PC-3 (cell line): ENCODE results near the gene CMC1.

Experiments
- CTCF ChIP-seq: fragments of 300-600 bp; sonication (generic); conservative IDR thresholded peaks from 2 replicates; pipeline ENCODE4 v1.5.1; 2017; ENCODE audit warnings: antibody characterized with exemption, low read depth, mild to moderate bottlenecking, low read length
- EZH2 ChIP-seq: fragments of 300-600 bp; sonication (generic); IDR thresholded peaks from one replicate; pipeline ENCODE4 v1.6.1; 2017; ENCODE audit warnings: antibody characterized with exemption, mild to moderate bottlenecking, low read length; ENCODE audit not compliant: unreplicated experiment
- EZH2phosphoT487 ChIP-seq: fragments of 300-600 bp; sonication (generic); IDR thresholded peaks from 2 replicates; pipeline ENCODE4 v1.6.1; 2018; ENCODE audit warnings: mild to moderate bottlenecking, antibody characterized with exemption, low read length, borderline replicate concordance

DNA sequence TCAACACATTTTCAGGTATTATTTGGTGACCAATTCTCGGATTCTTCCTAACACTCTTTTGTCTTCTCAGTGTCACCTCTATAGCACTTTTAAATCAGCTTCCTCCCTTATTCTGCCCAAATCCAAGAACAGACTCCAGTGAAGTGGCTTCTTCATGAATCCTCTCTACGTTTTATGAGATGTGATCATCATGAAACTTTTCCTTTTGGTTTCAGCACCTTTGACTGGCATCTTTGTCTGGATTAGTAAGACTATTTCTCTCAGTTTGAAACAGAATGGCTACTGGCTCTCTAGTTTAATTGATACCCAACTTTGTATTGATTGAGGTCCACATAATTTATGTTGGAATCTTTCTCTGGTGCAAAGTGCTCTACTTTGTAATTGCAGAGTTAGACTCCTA lies 45.6 kb downstream of the CMC1 start:
- TF ChIP-seq CTCF, result no peak
- TF ChIP-seq EZH2, result no peak
- no peak for TF ChIP-seq EZH2phosphoT487
